ENCODE data around the gene RNF212B. TPM values are rescaled to one million over a fixed set of nuclear protein-coding genes. Genes with fewer than 3 reads are reported as not detected.

The RNF212B gene
- polyA plus RNA-seq, 6 donors from 2014 or later: not detected

- Mint-ChIP-seq H3K36me3 (no peaks in the 10 kb centered on the region), H3K4me1 (peaks cover 7 to 31% (median 14%) of the 10 kb centered on the region in 3 donors), H3K27ac (peak within 1 kb of the TSS; percentile 82 to 99 (median 92)), H3K9me3 (no peaks in the 10 kb centered on the region), H3K27me3 (no peaks in the 10 kb centered on the region), H3K4me3 (peak within 1 kb of the TSS; percentile 87 to 99 (median 95))
- ATAC-seq (ENCODE audit: low read depth in 2 of 2) (peak; percentile 96 to 97), DNase-seq (peak; percentile 97)
These were observed 48.5 kb downstream of the RNF212B start, which contains the start of gene HOMEZ for GRCh38 chr14:23286020-23286901. Gene HOMEZ (minus strand): TSS chr14:23286132. CDS start chr14:23285952, 180 bp downstream.

GRCh38 chr14:23286902-23287479 lies 49.3 kb downstream of the RNF212B start:
- no peaks in the 10 kb centered on the region for H3K36me3 Mint-ChIP-seq
- peak overlapping the region; percentile 87 to 99 (median 95) for H3K4me3 Mint-ChIP-seq
- no peak for ATAC-seq (ENCODE audit: low read depth in 2 of 2)
- peak overlapping the region; percentile 75 to 99 (median 90) for H3K27ac Mint-ChIP-seq
- no peak for DNase-seq
- no peaks in the 10 kb centered on the region for H3K9me3 Mint-ChIP-seq
- peaks cover 7 to 31% (median 14%) of the 10 kb centered on the region in 3 donors for H3K4me1 Mint-ChIP-seq
- no peaks in the 10 kb centered on the region for H3K27me3 Mint-ChIP-seq

GRCh38 chr14:23294734-23295561 lies 57.2 kb downstream of the RNF212B start:
- H3K36me3 Mint-ChIP-seq: no peaks in the 10 kb centered on the region
- no peaks in the 10 kb centered on the region for H3K9me3 Mint-ChIP-seq
- DNase-seq (peak; percentile 64), ATAC-seq (ENCODE audit: low read depth in 2 of 2) (peak; percentile 81 to 84)
- H3K4me3 Mint-ChIP-seq: peak overlapping the region in 7 of 8 donors; percentile 22 to 82 (median 47)
- no peaks in the 10 kb centered on the region for H3K27me3 Mint-ChIP-seq
- peaks cover 9 to 30% (median 18%) of the 10 kb centered on the region in 3 donors for H3K4me1 Mint-ChIP-seq
- H3K27ac Mint-ChIP-seq: peak overlapping the region; percentile 24 to 92 (median 70)

GRCh38 chr14:23296012-23296777 lies 58.5 kb downstream of the RNF212B start:
- ATAC-seq (ENCODE audit: low read depth in 2 of 2) (no peak), DNase-seq (no peak)
- H3K27me3 Mint-ChIP-seq: no peaks in the 10 kb centered on the region
- peak overlapping the region in 5 of 6 donors; percentile 8 to 49 (median 18) for H3K27ac Mint-ChIP-seq
- peaks cover 14 to 40% (median 23%) of the 10 kb centered on the region in 3 donors for H3K4me1 Mint-ChIP-seq
- H3K36me3 Mint-ChIP-seq: no peaks in the 10 kb centered on the region
- peak overlapping the region in 1 of 8 donors; percentile 78 for H3K4me3 Mint-ChIP-seq
- no peaks in the 10 kb centered on the region for H3K9me3 Mint-ChIP-seq

GRCh38 chr14:23297096-23297495 lies 59.4 kb downstream of the RNF212B start:
- DNase-seq (no peak), ATAC-seq (ENCODE audit: low read depth in 2 of 2) (no peak)
- Mint-ChIP-seq H3K9me3 (no peaks in the 10 kb centered on the region), H3K4me1 (peaks cover 16 to 40% (median 23%) of the 10 kb centered on the region in 3 donors), H3K27ac (no peak overlapping the region), H3K4me3 (peak overlapping the region in 1 of 8 donors; percentile 74), H3K27me3 (no peaks in the 10 kb centered on the region), H3K36me3 (no peaks in the 10 kb centered on the region)

GRCh38 chr14:23297611-23298277 lies 60.0 kb downstream of the RNF212B start:
- Mint-ChIP-seq H3K4me3 (peak overlapping the region in 2 of 8 donors; percentile 30 to 74), H3K36me3 (no peaks in the 10 kb centered on the region), H3K27ac (no peak overlapping the region), H3K27me3 (no peaks in the 10 kb centered on the region), H3K9me3 (no peaks in the 10 kb centered on the region), H3K4me1 (peaks cover 19 to 41% (median 27%) of the 10 kb centered on the region in 3 donors)
- no peak for ATAC-seq (ENCODE audit: low read depth in 2 of 2)
- DNase-seq: no peak

GRCh38 chr14:23299211-23299957 lies 61.6 kb downstream of the RNF212B start:
- Mint-ChIP-seq H3K9me3 (no peaks in the 10 kb centered on the region), H3K36me3 (no peaks in the 10 kb centered on the region), H3K27ac (peak overlapping the region; percentile 25 to 99 (median 98)), H3K4me3 (peak overlapping the region in 6 of 8 donors; percentile 53 to 96 (median 92)), H3K27me3 (no peaks in the 10 kb centered on the region), H3K4me1 (peaks cover 21 to 43% (median 34%) of the 10 kb centered on the region in 3 donors)
- DNase-seq: no peak
- ATAC-seq (ENCODE audit: low read depth in 2 of 2): no peak

- DNase-seq (no peak), ATAC-seq (ENCODE audit: low read depth in 2 of 2) (no peak)
- H3K4me3 Mint-ChIP-seq: peak overlapping the region; percentile 91 to 97 (median 95)
- peaks cover 21 to 35% (median 29%) of the 10 kb centered on the region in 3 donors for H3K4me1 Mint-ChIP-seq
- H3K27ac Mint-ChIP-seq: peak overlapping the region; percentile 98 to 100 (median 98)
- H3K27me3 Mint-ChIP-seq: no peaks in the 10 kb centered on the region
- H3K36me3 Mint-ChIP-seq: no peaks in the 10 kb centered on the region
- no peaks in the 10 kb centered on the region for H3K9me3 Mint-ChIP-seq
These were observed 62.4 kb downstream of the RNF212B start for GRCh38 chr14:23299986-23300686.

- peak overlapping the region; percentile 98 to 100 (median 98) for H3K27ac Mint-ChIP-seq
- H3K9me3 Mint-ChIP-seq: no peaks in the 10 kb centered on the region
- DNase-seq (peak; percentile 14), ATAC-seq (ENCODE audit: low read depth in 2 of 2) (no peak)
- H3K4me1 Mint-ChIP-seq: peaks cover 21 to 34% (median 29%) of the 10 kb centered on the region in 3 donors
- no peaks in the 10 kb centered on the region for H3K27me3 Mint-ChIP-seq
- H3K36me3 Mint-ChIP-seq: no peaks in the 10 kb centered on the region
- peak overlapping the region; percentile 91 to 97 (median 95) for H3K4me3 Mint-ChIP-seq
These were observed 63.0 kb downstream of the RNF212B start for GRCh38 chr14:23300687-23301223.

- no peaks in the 10 kb centered on the region for H3K9me3 Mint-ChIP-seq
- peak overlapping the region; percentile 91 to 99 (median 95) for H3K4me3 Mint-ChIP-seq
- H3K27me3 Mint-ChIP-seq: no peaks in the 10 kb centered on the region
- DNase-seq: peak; percentile 99
- peak overlapping the region; percentile 98 to 100 (median 98) for H3K27ac Mint-ChIP-seq
- H3K36me3 Mint-ChIP-seq: no peaks in the 10 kb centered on the region
- peak; percentile 71 to 73 for ATAC-seq (ENCODE audit: low read depth in 2 of 2)
- peaks cover 21 to 36% (median 34%) of the 10 kb centered on the region in 3 donors for H3K4me1 Mint-ChIP-seq
These were observed 63.7 kb downstream of the RNF212B start for GRCh38 chr14:23301288-23301968.
